NB4 (cell line): Measurements from ENCODE around the gene FAR2.

Experiments
- DNase-seq: peaks from one replicate; pipeline ENCODE4 v3.0.0; 2010; ENCODE audit warnings: low read depth
- H3K4me3 ChIP-seq: one replicate; pipeline ENCODE4 v1.5.1; 2011; ENCODE audit warnings: mild to moderate bottlenecking, low read depth, low read length, moderate library complexity
- MYC ChIP-seq: IDR thresholded peaks from 2 replicates; pipeline ENCODE4 v1.6.1; 2011; ENCODE audit warnings: low read depth, low read length
- POLR2A ChIP-seq: IDR thresholded peaks from 2 replicates; pipeline ENCODE4 v1.6.1; 2011; ENCODE audit warnings: mild to moderate bottlenecking; ENCODE audit not compliant: insufficient read length; ENCODE audit errors: extremely low read depth
- TF ChIP-seq, protein P1 (sequence below): IDR thresholded peaks from one replicate; pipeline ENCODE4 v1.5.1; 2012; ENCODE audit warnings: low read depth, low read length
- TF ChIP-seq, protein P2 (sequence below): IDR thresholded peaks from 2 replicates; pipeline ENCODE4 v1.6.1; 2011; ENCODE audit warnings: low read depth, low read length

Gene FAR2

DNA sequence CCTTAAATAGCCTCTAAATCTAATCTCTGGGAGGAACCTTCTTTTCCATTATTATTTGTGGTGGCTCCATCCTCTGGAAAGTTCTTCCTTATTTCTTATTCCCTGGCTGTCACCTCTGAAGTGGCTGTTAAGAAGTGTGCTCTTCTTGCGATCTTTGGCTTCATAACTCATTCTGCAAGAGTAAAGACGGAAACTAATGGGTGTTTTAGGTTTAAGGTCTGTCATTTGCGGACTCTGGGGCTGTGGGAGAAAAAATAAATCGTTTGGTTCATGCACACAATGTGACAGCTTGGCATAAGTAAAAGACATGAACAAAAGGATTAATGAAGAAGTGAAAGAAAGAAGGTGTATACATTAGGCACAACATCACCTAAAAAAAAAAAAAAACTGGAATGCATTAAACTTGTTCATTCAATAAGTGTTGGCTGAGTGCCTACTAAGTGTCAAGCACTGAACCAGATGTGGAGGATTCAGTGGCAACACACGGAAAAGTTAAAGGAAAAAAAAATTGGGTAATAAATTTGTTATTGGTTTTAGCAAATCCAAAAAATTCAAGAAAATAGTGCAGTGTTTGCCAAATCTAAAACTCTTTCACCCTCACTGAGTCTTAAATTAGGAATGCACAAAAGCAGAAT lies 132.4 kb downstream of the FAR2 start:
- TF ChIP-seq, protein P1, sequence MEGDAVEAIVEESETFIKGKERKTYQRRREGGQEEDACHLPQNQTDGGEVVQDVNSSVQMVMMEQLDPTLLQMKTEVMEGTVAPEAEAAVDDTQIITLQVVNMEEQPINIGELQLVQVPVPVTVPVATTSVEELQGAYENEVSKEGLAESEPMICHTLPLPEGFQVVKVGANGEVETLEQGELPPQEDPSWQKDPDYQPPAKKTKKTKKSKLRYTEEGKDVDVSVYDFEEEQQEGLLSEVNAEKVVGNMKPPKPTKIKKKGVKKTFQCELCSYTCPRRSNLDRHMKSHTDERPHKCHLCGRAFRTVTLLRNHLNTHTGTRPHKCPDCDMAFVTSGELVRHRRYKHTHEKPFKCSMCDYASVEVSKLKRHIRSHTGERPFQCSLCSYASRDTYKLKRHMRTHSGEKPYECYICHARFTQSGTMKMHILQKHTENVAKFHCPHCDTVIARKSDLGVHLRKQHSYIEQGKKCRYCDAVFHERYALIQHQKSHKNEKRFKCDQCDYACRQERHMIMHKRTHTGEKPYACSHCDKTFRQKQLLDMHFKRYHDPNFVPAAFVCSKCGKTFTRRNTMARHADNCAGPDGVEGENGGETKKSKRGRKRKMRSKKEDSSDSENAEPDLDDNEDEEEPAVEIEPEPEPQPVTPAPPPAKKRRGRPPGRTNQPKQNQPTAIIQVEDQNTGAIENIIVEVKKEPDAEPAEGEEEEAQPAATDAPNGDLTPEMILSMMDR, result no peak
- TF ChIP-seq MYC (no peak), POLR2A (no peak)
- no peak overlapping the region for H3K4me3 ChIP-seq
- DNase-seq, result no peak

DNA sequence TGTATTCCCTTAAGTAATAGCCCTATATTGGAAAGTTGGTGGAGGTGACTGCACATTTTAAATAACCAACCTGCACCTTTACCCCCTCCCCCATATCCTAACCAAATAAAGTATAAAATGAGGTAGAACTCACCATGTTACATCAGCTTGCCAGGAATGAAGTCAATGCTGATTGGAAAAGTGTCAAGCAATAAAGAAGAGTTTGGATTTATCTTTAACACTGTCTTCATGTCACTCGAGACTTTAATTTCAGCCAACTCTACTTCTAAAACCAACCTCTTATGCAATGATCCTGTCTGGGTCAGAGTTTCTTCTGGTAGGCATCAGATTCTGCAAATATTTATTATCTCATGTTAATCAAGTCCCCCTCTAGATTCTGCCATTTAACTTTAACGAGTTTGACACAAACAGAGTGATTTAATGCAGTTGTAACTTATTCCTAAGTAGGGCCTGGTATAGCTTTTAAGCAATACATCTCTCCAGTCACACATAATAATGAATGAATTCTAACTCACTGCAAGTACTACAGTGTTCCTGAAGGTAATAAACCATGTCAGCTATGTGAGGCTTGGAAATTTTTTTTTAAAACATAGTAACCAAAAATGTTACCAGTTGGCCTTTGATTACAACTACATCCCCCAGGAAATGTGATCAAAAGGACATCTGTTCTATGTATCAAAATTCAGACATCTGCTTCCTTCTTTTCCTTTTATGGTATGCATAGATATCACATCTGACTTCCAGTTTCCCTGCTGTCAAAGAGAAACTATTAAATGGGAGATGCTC lies 133.1 kb downstream of the FAR2 start:
- H3K4me3 ChIP-seq, result no peak overlapping the region
- DNase-seq, result peak; percentile 36
- TF ChIP-seq, protein P2, sequence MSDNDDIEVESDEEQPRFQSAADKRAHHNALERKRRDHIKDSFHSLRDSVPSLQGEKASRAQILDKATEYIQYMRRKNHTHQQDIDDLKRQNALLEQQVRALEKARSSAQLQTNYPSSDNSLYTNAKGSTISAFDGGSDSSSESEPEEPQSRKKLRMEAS, result no peak
- TF ChIP-seq POLR2A (no peak), MYC (no peak)
- TF ChIP-seq, protein P1, result no peak

DNA sequence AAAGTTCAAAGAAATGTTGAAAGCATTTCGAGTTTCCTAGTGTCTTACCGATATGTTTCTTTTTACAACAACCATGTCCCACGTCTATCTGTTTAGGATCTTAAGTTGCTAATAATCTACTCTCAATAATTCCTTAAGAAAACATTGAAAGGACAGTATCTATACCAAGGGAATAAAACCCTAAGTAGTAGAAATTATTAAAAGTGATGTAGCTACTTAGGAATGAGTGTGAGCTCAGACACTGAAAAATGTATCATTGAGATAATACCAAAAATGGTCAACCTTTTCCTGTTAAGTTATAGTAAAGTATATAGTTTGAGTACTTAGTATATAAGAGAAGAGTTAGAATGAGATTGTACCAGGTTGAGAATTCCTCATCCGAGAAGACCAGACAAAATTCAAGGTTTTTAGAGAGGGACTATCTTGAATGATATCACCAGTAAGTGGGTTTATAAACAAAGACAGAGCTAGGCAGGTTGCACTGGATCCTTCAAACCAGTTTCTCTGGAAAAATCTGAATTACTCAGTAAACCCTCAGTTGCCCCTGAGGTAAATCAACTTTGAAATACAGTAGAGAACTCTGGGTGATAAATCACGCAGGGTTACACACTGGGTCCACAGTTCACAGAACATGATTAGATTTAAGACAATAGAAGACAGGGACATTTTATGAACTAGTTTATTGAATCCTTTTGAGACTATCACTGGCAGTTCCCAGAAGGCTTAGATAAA lies 135.1 kb downstream of the FAR2 start:
- DNase-seq, result no peak
- TF ChIP-seq, protein P2, result no peak
- TF ChIP-seq MYC (no peak), POLR2A (no peak)
- TF ChIP-seq, protein P1, result no peak
- H3K4me3 ChIP-seq, result no peak overlapping the region

DNA sequence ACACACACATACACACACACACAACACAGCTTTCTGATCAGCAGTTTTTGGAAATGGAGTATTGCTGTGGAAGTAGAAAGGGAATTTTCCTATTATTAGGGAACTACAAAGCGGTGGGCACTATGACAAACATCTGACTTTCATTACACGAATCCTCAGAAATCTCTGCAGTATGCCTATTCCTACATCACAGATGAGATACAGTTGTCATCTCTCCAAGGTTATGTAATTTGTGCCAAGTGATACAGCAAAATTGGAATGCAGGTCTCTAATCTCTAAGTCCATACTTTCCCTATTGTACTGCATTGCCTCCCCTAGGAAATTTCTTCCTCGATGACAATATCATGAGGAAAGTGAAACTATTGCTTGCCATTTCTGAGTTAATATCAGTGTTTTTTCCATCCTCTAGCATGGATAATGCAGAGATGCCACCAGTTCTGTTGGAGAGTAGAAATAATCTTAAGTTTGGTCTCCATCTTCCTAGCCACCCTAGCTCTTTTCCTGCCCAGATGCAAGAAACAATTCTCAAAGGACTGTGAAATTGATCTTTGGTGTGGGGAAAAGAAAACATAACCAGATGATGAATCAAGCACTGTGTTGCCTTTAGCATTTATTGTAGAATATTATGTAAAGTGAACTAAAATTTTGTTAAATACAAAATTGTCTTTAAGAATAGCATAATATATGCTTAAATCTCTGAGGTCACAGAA lies 137.2 kb downstream of the FAR2 start:
- H3K4me3 ChIP-seq, result no peak overlapping the region
- no peak for DNase-seq
- no peak for TF ChIP-seq POLR2A
- no peak for TF ChIP-seq MYC
- TF ChIP-seq, protein P1, result no peak
- TF ChIP-seq, protein P2, result no peak

DNA sequence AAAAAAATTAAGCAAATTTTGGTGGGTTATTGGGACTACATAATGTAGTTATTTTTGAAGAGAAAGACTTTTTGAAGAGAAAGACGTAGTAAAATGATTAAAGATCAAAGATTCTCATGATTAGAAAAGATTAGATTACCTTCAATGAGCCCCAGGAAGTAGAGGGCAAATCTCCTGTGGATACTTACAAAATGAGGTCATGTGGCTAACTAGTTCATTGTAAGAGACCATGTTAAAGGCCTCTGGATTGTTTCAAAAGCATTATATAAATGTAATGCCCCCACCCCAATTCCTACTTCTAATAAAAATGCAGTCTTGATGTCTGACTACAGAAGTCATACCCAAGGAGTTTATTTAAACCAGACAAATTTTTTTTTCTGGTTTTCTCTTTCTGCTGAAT lies 138.5 kb downstream of the FAR2 start:
- TF ChIP-seq MYC, result no peak
- TF ChIP-seq, protein P2, result no peak
- TF ChIP-seq POLR2A, result no peak
- TF ChIP-seq, protein P1, result no peak
- DNase-seq, result no peak

More for the DNA sequence above, 138.5 kb downstream of the FAR2 start:
- no peak overlapping the region for H3K4me3 ChIP-seq
